Dendritic cell treated with granulocyte-macrophage colony-stimulating factor and Interleukin-4, amounts not matched to agents 40 ng/mL and 50 ng/mL, for 4 days (primary cell): Measurements from ENCODE around the gene TST.

Experiments used
- H3K27ac Mint-ChIP-seq: one replicate; pipeline ENCODE4 v1.8.0; 2022; ENCODE audit warnings: mild to moderate bottlenecking, mixed read lengths
- H3K27me3 Mint-ChIP-seq: one replicate; pipeline ENCODE4 v1.8.0; 2022; ENCODE audit warnings: mild to moderate bottlenecking, mixed read lengths
- H3K36me3 Mint-ChIP-seq: one replicate; pipeline ENCODE4 v1.8.0; 2022; ENCODE audit warnings: low read depth, mixed read lengths
- H3K4me1 Mint-ChIP-seq: one replicate; pipeline ENCODE4 v1.8.0; 2022; ENCODE audit warnings: low read depth, mixed read lengths
- H3K4me3 Mint-ChIP-seq: one replicate; pipeline ENCODE4 v1.8.0; 2022; ENCODE audit warnings: mild to moderate bottlenecking, moderate library complexity, mixed read lengths
- H3K9me3 Mint-ChIP-seq: one replicate; pipeline ENCODE4 v1.8.0; 2022; ENCODE audit warnings: mixed read lengths
- intact Hi-C: fragments of 100-400 bp; cut with micrococcal nuclease; formaldehyde crosslinking; loops from one replicate; pipeline ENCODE4 v1.15.0; 2022

The TST gene

GRCh38 chr22:37058917-37059701, 39.9 kb upstream of the TST start:
- Mint-ChIP-seq H3K27me3 (no peaks in the 10 kb centered on the region), H3K36me3 (peaks cover 99% of the 10 kb centered on the region), H3K27ac (no peak overlapping the region), H3K4me3 (no peak overlapping the region), H3K4me1 (peaks cover 3% of the 10 kb centered on the region), H3K9me3 (no peaks in the 10 kb centered on the region)
- intact Hi-C loops = no loop called here

- intact Hi-C loops = no loop called here
- Mint-ChIP-seq H3K9me3 (no peaks in the 10 kb centered on the region), H3K4me1 (peaks cover 15% of the 10 kb centered on the region), H3K27me3 (no peaks in the 10 kb centered on the region), H3K27ac (no peak overlapping the region), H3K4me3 (no peak overlapping the region), H3K36me3 (peaks cover 100% of the 10 kb centered on the region)
Measured at GRCh38 chr22:37057796-37058510, 38.7 kb upstream of the TST start.

- Mint-ChIP-seq H3K27me3 (no peaks in the 10 kb centered on the region), H3K27ac (no peak overlapping the region), H3K9me3 (no peaks in the 10 kb centered on the region), H3K36me3 (peaks cover 100% of the 10 kb centered on the region), H3K4me1 (peaks cover 22% of the 10 kb centered on the region), H3K4me3 (no peak overlapping the region)
- intact Hi-C loops = no loop called here
Measured at GRCh38 chr22:37057226-37057625, 38.0 kb upstream of the TST start.

- Mint-ChIP-seq H3K9me3 (no peaks in the 10 kb centered on the region), H3K36me3 (peaks cover 92% of the 10 kb centered on the region), H3K27me3 (no peaks in the 10 kb centered on the region), H3K27ac (no peak overlapping the region), H3K4me3 (no peak overlapping the region), H3K4me1 (peaks cover 27% of the 10 kb centered on the region)
- intact Hi-C loops = no loop called here
Measured at GRCh38 chr22:37056246-37056645, 37.0 kb upstream of the TST start.

GRCh38 chr22:37054600-37055365, 35.5 kb upstream of the TST start:
- no peaks in the 10 kb centered on the region for H3K27me3 Mint-ChIP-seq
- H3K4me3 Mint-ChIP-seq = no peak overlapping the region
- H3K9me3 Mint-ChIP-seq = no peaks in the 10 kb centered on the region
- no peak overlapping the region for H3K27ac Mint-ChIP-seq
- intact Hi-C loops = no loop called here
- peaks cover 78% of the 10 kb centered on the region for H3K36me3 Mint-ChIP-seq
- peaks cover 42% of the 10 kb centered on the region for H3K4me1 Mint-ChIP-seq

GRCh38 chr22:37054056-37054395, 34.8 kb upstream of the TST start:
- peaks cover 70% of the 10 kb centered on the region for H3K36me3 Mint-ChIP-seq
- peaks cover 49% of the 10 kb centered on the region for H3K4me1 Mint-ChIP-seq
- H3K9me3 Mint-ChIP-seq = no peaks in the 10 kb centered on the region
- H3K27ac Mint-ChIP-seq = peak overlapping the region; percentile 79
- H3K4me3 Mint-ChIP-seq = no peak overlapping the region
- H3K27me3 Mint-ChIP-seq = no peaks in the 10 kb centered on the region
- intact Hi-C loops = no loop called here

GRCh38 chr22:37053310-37054055, 34.2 kb upstream of the TST start:
- H3K27ac Mint-ChIP-seq = peak overlapping the region; percentile 79
- H3K9me3 Mint-ChIP-seq = no peaks in the 10 kb centered on the region
- H3K4me3 Mint-ChIP-seq = peak overlapping the region; percentile 79
- intact Hi-C loops = no loop called here
- H3K36me3 Mint-ChIP-seq = peaks cover 65% of the 10 kb centered on the region
- H3K27me3 Mint-ChIP-seq = no peaks in the 10 kb centered on the region
- H3K4me1 Mint-ChIP-seq = peaks cover 51% of the 10 kb centered on the region

GRCh38 chr22:37052386-37053309, 33.4 kb upstream of the TST start:
- intact Hi-C loops = no loop called here
- H3K4me3 Mint-ChIP-seq = peak overlapping the region; percentile 79
- H3K36me3 Mint-ChIP-seq = peaks cover 56% of the 10 kb centered on the region
- H3K27me3 Mint-ChIP-seq = no peaks in the 10 kb centered on the region
- peaks cover 51% of the 10 kb centered on the region for H3K4me1 Mint-ChIP-seq
- H3K9me3 Mint-ChIP-seq = no peaks in the 10 kb centered on the region
- H3K27ac Mint-ChIP-seq = peak overlapping the region; percentile 91

- intact Hi-C loops = loop anchor here (2.0 kb wide), 1 partner anchor 33 kb away; the partner anchor contains the start of genes MPST and TST
- Mint-ChIP-seq H3K27me3 (no peaks in the 10 kb centered on the region), H3K36me3 (peaks cover 47% of the 10 kb centered on the region), H3K9me3 (no peaks in the 10 kb centered on the region), H3K4me3 (peak within 1 kb of the TSS; percentile 79), H3K27ac (peak within 1 kb of the TSS; percentile 91), H3K4me1 (peaks cover 51% of the 10 kb centered on the region)
Measured at GRCh38 chr22:37051391-37052385, 32.4 kb upstream of the TST start, which contains the start of gene KCTD17. Gene KCTD17, plus strand, starts transcription at chr22:37051742. Its CDS starts 19 bp downstream, at chr22:37051761.

GRCh38 chr22:37050913-37051312, 31.7 kb upstream of the TST start:
- no peaks in the 10 kb centered on the region for H3K27me3 Mint-ChIP-seq
- H3K4me3 Mint-ChIP-seq = peak overlapping the region; percentile 20
- H3K9me3 Mint-ChIP-seq = no peaks in the 10 kb centered on the region
- intact Hi-C loops = loop anchor here (2.0 kb wide), 1 partner anchor 32 kb away; the partner anchor contains the start of genes MPST and TST
- H3K4me1 Mint-ChIP-seq = peaks cover 57% of the 10 kb centered on the region
- peaks cover 39% of the 10 kb centered on the region for H3K36me3 Mint-ChIP-seq
- H3K27ac Mint-ChIP-seq = peak overlapping the region; percentile 91

- Mint-ChIP-seq H3K4me1 (peaks cover 70% of the 10 kb centered on the region), H3K9me3 (no peaks in the 10 kb centered on the region), H3K4me3 (no peak overlapping the region), H3K27ac (peak overlapping the region; percentile 77), H3K27me3 (no peaks in the 10 kb centered on the region), H3K36me3 (peaks cover 22% of the 10 kb centered on the region)
- intact Hi-C loops = loop anchor here (10.0 kb wide), 1 partner anchor 274 kb away; the partner anchor contains the start of gene IFT27
Measured at GRCh38 chr22:37049224-37049623, 30.0 kb upstream of the TST start.

- Mint-ChIP-seq H3K27me3 (peaks cover 1% of the 10 kb centered on the region), H3K9me3 (no peaks in the 10 kb centered on the region), H3K36me3 (peaks cover 11% of the 10 kb centered on the region), H3K4me3 (no peak overlapping the region), H3K4me1 (peaks cover 70% of the 10 kb centered on the region), H3K27ac (no peak overlapping the region)
- intact Hi-C loops = loop anchor here (10.0 kb wide), 1 partner anchor 273 kb away; the partner anchor contains the start of gene IFT27
Measured at GRCh38 chr22:37048133-37048532, 28.9 kb upstream of the TST start.
